GM19240 (cell line): Measurements from ENCODE around the gene ARHGEF26.

ENCODE experiments used
- DNase-seq: peaks from one replicate; pipeline ENCODE4 v3.0.0; 2011; ENCODE audit warnings: low spot score; ENCODE audit not compliant: insufficient read length

Gene ARHGEF26

DNA sequence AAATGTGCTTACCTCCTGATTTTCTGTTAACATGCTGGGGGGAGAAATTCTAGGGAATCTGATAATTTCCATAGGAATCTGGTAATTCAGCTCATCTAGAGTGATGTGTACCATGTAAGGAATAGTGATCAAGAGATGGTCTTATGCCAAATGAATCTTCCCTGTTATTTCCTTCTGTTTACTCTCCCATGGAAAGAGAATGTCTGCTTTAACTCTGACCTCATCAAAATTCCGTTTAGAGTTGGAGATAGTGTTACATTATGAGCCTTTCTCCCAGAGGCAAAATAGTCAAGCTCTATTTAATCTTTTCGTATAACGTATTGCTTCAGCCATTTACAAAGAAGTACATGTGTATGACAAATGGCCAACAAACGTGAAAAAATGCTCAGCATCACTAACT lies 76.6 kb downstream of the ARHGEF26 start:
- no peak for DNase-seq

- no peak for DNase-seq
These were observed 88.3 kb downstream of the ARHGEF26 start for GRCh38 chr3:154209499-154209898.

DNA sequence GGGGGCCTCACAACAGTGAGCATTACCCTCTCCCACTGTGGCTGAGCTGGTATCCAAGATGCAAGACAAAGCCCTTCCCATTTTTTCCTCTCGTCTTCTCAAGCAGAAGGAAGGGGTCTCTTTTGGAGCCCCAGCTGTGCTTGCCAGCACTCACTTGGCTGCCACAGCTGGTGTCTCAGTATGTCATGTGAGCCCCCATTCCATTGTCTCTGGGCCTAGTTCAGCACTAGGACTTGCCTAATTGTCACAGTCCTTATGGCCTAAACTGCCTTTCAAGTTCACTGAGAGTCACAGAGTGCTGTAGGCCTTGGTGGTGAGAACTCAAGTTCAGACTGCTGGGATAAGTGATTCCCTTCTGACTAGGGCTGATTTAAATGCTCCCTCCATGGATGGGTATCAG lies 89.8 kb downstream of the ARHGEF26 start:
- DNase-seq = no peak

DNA sequence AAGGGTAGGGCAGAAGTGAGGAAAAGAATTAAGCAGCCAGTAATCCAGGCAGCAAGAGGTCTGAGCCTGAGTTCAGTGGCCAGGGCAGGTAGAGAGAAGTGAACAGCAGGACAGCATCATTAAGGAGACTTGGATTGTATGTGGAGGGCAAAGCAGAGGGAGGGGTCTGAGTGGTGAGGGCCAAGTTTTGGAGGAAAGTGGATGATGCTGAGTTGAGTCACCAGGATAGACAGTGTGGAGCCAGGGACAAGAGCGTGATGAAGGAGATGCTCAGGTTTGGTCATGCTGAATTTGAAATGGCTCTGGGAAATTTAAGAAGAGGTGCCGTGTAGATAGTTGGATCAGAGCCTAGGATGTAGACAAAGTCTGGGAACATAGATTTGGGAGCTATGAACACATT lies 93.1 kb downstream of the ARHGEF26 start:
- DNase-seq = no peak

DNA sequence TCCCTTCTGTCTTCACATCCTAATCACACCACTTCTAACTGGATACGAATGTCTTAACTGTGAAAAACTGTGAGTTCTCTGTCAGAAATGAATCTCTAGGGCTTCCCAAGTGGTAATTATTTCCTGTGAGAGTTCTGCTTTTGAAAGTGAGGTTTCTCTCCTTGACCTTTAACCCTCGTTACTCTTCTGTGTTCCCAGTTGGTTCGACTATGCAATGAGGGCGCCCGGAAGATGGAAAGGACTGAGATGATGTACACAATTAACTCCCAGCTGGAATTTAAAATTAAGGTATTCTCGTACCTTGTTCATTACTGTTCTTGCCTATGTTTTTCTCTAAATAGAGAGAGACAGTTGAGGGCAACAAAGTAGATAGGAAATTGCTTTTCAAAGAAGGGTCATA lies 96.5 kb downstream of the ARHGEF26 start:
- DNase-seq = no peak

GRCh38 chr3:154218728-154219127 lies 97.5 kb downstream of the ARHGEF26 start:
- no peak for DNase-seq

DNA sequence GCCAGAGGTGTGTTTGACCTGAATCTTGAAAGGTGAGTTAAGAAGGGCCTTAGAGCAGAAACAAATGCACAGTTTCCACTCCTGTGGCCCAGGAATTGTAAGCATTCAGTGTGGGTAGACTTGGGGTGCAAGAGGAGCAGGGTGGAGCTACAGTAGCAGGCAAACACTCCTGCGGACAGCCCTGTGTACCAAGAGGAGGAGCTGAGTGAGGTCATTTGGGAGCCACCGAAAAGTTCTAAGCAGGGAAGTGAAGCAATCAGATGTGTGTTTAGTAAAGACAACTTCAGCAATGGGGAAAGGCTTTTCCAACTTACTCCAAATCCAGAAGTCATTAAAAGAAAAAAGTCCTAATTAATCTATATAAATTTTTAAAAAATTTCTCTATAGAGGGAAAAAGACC lies 99.3 kb downstream of the ARHGEF26 start:
- DNase-seq = no peak

GRCh38 chr3:154223519-154223918 lies 102.3 kb downstream of the ARHGEF26 start:
- DNase-seq = no peak

DNA sequence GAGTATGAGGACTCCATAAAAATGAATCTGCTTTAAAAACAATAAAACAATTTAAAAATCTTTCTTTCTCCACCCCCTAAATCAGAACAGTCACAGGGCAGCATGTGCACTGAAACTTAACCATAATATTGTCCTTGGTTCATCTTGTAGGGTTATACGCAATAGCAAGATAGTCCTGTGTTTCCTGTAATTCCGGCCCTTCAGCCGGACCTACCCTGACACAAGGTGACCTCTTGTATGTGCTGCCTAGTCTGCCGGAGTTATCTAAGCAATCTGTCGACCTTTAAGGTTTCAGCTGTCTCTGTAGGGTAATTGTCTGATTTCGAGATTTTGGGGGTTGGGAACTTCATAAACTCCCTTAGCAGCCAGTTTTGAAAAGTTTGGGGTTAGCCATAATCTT lies 103.2 kb downstream of the ARHGEF26 start:
- no peak for DNase-seq

DNA sequence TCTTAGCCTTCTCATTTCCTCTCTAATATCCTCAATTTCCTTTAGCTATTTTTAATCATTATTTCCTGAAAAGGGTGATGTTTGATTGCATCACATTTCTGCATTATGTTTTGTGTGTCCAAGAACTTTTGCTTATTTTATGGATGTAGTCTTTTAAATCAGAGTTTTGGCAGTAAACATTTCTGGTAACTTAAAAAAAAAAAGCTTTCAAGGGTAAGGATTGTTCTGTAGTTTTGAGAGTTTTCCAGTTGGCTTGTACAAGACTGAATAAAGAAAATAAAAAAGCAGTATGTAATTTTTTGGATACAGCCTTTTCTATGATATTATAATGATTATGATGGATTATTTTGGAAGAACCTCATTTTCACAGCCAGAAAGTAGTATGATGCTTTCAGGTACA lies 103.7 kb downstream of the ARHGEF26 start:
- no peak for DNase-seq

- no peak for DNase-seq
These were observed 104.3 kb downstream of the ARHGEF26 start for GRCh38 chr3:154225536-154225935.

GRCh38 chr3:154227531-154227930 lies 106.3 kb downstream of the ARHGEF26 start:
- DNase-seq = no peak

DNA sequence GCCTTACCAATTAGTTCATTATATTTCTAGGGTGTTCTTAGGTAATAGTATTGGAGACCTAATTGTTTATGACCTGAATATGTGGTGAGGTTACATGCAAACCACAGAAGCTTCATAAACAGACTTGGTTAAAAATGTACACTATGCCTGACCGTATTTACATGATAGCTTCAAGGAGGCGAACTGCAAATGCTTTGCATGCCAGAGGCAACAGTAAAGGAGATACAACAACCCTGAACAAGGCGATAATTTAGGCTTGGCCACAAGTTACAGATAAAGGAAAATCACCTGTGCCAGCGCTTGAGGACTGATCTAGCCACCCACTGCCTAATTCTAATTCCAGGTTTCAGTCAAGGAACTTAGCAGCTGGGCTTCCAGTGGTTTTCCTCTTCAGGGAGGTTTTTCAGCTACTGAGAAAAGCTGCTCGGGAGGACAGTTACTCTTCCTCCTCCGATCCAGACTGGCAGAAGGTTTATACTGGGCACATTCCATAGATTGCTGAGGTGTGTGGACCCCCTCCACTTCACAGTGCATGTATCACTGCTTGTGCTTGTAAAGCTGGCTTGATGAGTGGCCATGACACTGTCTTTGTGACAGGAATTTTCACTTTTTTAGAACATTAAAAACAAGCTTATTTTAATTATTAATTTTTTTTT lies 107.5 kb downstream of the ARHGEF26 start:
- DNase-seq = no peak

DNA sequence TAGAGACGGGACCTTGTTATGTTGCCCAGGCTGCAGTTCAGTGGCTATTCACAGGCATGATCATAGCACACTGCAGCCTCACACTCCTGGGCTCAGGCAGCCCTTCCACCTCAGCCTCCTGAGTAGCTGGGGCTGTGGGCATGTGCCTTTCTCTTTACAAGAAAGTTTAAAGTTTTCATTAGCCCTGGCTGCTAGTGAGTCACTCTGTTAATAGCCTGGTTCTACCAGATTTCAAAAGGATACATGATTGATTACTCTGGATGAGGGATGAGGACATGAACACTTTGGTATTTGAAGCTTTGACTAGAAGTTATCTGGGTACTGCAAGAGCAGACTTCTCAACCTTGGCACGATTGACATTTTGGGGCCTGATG lies 108.0 kb downstream of the ARHGEF26 start:
- DNase-seq = no peak

DNA sequence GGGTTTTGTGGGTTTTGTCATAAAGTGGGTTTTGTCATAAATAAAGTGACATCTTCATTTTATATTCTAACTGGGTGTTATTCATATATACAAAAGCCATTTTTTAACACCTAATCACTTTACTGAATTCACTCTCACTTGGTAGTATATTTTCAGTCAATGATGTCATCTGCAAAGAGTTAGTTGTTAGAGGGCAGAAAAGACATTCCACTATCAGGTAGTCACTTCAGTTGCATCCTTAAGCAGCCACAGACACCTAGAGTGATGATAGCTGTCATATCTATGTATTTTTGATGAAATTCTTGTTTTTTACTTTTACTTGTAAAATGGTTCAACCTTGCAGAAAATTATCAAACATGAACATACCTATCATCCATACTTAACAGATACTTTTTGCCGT lies 114.1 kb downstream of the ARHGEF26 start:
- DNase-seq = no peak

- no peak for DNase-seq
These were observed 115.1 kb downstream of the ARHGEF26 start for GRCh38 chr3:154236331-154236730.

- no peak for DNase-seq
These were observed 119.0 kb downstream of the ARHGEF26 start for GRCh38 chr3:154240235-154240634.

- DNase-seq = no peak
These were observed 120.3 kb downstream of the ARHGEF26 start for GRCh38 chr3:154241496-154241895.

DNA sequence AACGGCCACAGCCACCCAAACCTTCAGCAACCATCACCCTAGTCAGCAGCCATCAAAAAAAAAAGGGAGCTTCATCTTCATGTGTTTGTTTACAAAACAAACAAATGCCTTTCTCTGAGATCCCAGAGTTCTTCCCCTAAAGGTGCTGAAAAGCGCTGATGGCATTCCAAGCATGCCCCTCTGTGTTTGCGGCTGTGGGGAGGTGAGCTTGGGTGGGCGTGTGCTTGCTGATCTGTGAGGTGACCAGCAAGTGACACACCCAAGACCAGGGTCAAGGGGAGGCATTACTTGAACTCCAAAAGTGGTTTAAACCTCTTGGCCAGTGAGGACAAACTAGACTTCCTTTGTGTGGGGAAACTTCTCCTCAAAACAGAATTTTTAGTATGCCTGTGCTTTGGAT lies 121.6 kb downstream of the ARHGEF26 start:
- DNase-seq = no peak

- DNase-seq = no peak
These were observed 122.2 kb downstream of the ARHGEF26 start for GRCh38 chr3:154243353-154243752.

DNA sequence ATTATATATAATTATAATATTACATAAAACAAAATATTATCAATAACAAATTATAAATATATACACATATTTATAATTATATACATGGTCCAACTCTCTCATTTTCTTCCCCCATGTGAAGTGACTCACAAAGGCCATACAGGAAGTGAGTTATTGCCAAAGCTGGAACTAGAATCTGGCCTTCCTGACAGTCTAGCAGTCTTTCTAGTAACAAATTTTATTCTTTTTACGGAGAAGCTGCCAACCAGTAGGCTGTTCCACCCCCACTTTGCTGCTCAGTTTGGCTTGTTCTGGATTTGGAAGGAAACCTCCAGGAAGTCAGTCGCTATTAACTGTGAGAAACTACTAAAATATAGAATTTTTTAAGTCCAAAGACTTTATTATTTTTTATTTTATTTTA lies 123.5 kb downstream of the ARHGEF26 start:
- no peak for DNase-seq

GRCh38 chr3:154247806-154248415 lies 126.7 kb downstream of the ARHGEF26 start:
- no peak for DNase-seq

- DNase-seq = no peak
These were observed 129.1 kb downstream of the ARHGEF26 start for GRCh38 chr3:154250291-154250690.

GRCh38 chr3:154251610-154252009 lies 130.4 kb downstream of the ARHGEF26 start:
- DNase-seq = no peak
